ENCODE data around the gene FANCM.

FANCM gene

GRCh38 chr14:45135659-45136395 is at the start of gene FANCM:
Gene FANCM (plus strand): TSS chr14:45135930. CDS start chr14:45136032, 102 bp downstream.
- H3K4me1 Mint-ChIP-seq (ENCODE audit: low read depth) = peaks cover 43% of the 10 kb centered on the region
- peak within 1 kb of the TSS; percentile 97 for H3K4me3 Mint-ChIP-seq
- H3K27ac Mint-ChIP-seq = peak within 1 kb of the TSS; percentile 94
- no peaks in the 10 kb centered on the region for H3K27me3 Mint-ChIP-seq
- H3K36me3 Mint-ChIP-seq (ENCODE audit: low read depth) = peaks cover 11% of the 10 kb centered on the region
- H3K9me3 Mint-ChIP-seq = no peaks in the 10 kb centered on the region

GRCh38 chr14:45089813-45090212 is 45.9 kb upstream of the FANCM start:
- H3K27me3 Mint-ChIP-seq = no peaks in the 10 kb centered on the region
- H3K27ac Mint-ChIP-seq = peak overlapping the region; percentile 87
- peak overlapping the region; percentile 63 for H3K4me3 Mint-ChIP-seq
- peaks cover 55% of the 10 kb centered on the region for H3K36me3 Mint-ChIP-seq (ENCODE audit: low read depth)
- no peaks in the 10 kb centered on the region for H3K9me3 Mint-ChIP-seq
- H3K4me1 Mint-ChIP-seq (ENCODE audit: low read depth) = peaks cover 82% of the 10 kb centered on the region

- H3K4me1 Mint-ChIP-seq (ENCODE audit: low read depth) = peaks cover 71% of the 10 kb centered on the region
These were observed 44.0 kb upstream of the FANCM start for GRCh38 chr14:45091710-45092109.

GRCh38 chr14:45094275-45094674 is 41.5 kb upstream of the FANCM start:
- Mint-ChIP-seq H3K27ac (no peak overlapping the region), H3K4me1 (ENCODE audit: low read depth) (peaks cover 50% of the 10 kb centered on the region), H3K36me3 (ENCODE audit: low read depth) (peaks cover 69% of the 10 kb centered on the region), H3K4me3 (no peak overlapping the region), H3K9me3 (no peaks in the 10 kb centered on the region), H3K27me3 (no peaks in the 10 kb centered on the region)

More at GRCh38 chr14:45091710-45092109, 44.0 kb upstream of the FANCM start:
- no peak overlapping the region for H3K4me3 Mint-ChIP-seq
- no peaks in the 10 kb centered on the region for H3K9me3 Mint-ChIP-seq
- H3K36me3 Mint-ChIP-seq (ENCODE audit: low read depth) = peaks cover 56% of the 10 kb centered on the region
- H3K27me3 Mint-ChIP-seq = no peaks in the 10 kb centered on the region
- no peak overlapping the region for H3K27ac Mint-ChIP-seq

- H3K4me3 Mint-ChIP-seq = no peak overlapping the region
- H3K36me3 Mint-ChIP-seq (ENCODE audit: low read depth) = peaks cover 76% of the 10 kb centered on the region
- peaks cover 41% of the 10 kb centered on the region for H3K4me1 Mint-ChIP-seq (ENCODE audit: low read depth)
- peak overlapping the region; percentile 55 for H3K27ac Mint-ChIP-seq
- no peaks in the 10 kb centered on the region for H3K9me3 Mint-ChIP-seq
- H3K27me3 Mint-ChIP-seq = no peaks in the 10 kb centered on the region
These were observed 40.6 kb upstream of the FANCM start for GRCh38 chr14:45095143-45095542.

GRCh38 chr14:45096218-45096617 is 39.5 kb upstream of the FANCM start:
- peaks cover 76% of the 10 kb centered on the region for H3K36me3 Mint-ChIP-seq (ENCODE audit: low read depth)
- no peaks in the 10 kb centered on the region for H3K9me3 Mint-ChIP-seq
- no peak overlapping the region for H3K4me3 Mint-ChIP-seq
- H3K4me1 Mint-ChIP-seq (ENCODE audit: low read depth) = peaks cover 30% of the 10 kb centered on the region
- no peak overlapping the region for H3K27ac Mint-ChIP-seq
- H3K27me3 Mint-ChIP-seq = no peaks in the 10 kb centered on the region

- Mint-ChIP-seq H3K27ac (no peak overlapping the region), H3K27me3 (no peaks in the 10 kb centered on the region), H3K4me3 (no peak overlapping the region), H3K9me3 (no peaks in the 10 kb centered on the region), H3K4me1 (ENCODE audit: low read depth) (peaks cover 4% of the 10 kb centered on the region), H3K36me3 (ENCODE audit: low read depth) (peaks cover 78% of the 10 kb centered on the region)
These were observed 31.9 kb upstream of the FANCM start for GRCh38 chr14:45103806-45104205.

- Mint-ChIP-seq H3K9me3 (no peaks in the 10 kb centered on the region), H3K27ac (no peak overlapping the region), H3K4me3 (no peak overlapping the region), H3K27me3 (no peaks in the 10 kb centered on the region), H3K4me1 (ENCODE audit: low read depth) (peaks cover 4% of the 10 kb centered on the region), H3K36me3 (ENCODE audit: low read depth) (peaks cover 76% of the 10 kb centered on the region)
These were observed 31.2 kb upstream of the FANCM start for GRCh38 chr14:45104561-45104960.

GRCh38 chr14:45112896-45113781 is 22.6 kb upstream of the FANCM start:
- H3K36me3 Mint-ChIP-seq (ENCODE audit: low read depth) = peaks cover 64% of the 10 kb centered on the region
- no peak overlapping the region for H3K4me3 Mint-ChIP-seq
- H3K4me1 Mint-ChIP-seq (ENCODE audit: low read depth) = peaks cover 21% of the 10 kb centered on the region
- H3K27ac Mint-ChIP-seq = peak overlapping the region; percentile 81
- no peaks in the 10 kb centered on the region for H3K9me3 Mint-ChIP-seq
- H3K27me3 Mint-ChIP-seq = no peaks in the 10 kb centered on the region

GRCh38 chr14:45114327-45114726 is 21.4 kb upstream of the FANCM start:
- H3K9me3 Mint-ChIP-seq = no peaks in the 10 kb centered on the region
- H3K27ac Mint-ChIP-seq = peak overlapping the region; percentile 65
- H3K4me3 Mint-ChIP-seq = no peak overlapping the region
- H3K36me3 Mint-ChIP-seq (ENCODE audit: low read depth) = peaks cover 63% of the 10 kb centered on the region
- H3K4me1 Mint-ChIP-seq (ENCODE audit: low read depth) = peaks cover 21% of the 10 kb centered on the region
- H3K27me3 Mint-ChIP-seq = no peaks in the 10 kb centered on the region

GRCh38 chr14:45118594-45118993 is 17.1 kb upstream of the FANCM start:
- no peaks in the 10 kb centered on the region for H3K27me3 Mint-ChIP-seq
- H3K9me3 Mint-ChIP-seq = no peaks in the 10 kb centered on the region
- no peak overlapping the region for H3K27ac Mint-ChIP-seq
- H3K36me3 Mint-ChIP-seq (ENCODE audit: low read depth) = peaks cover 66% of the 10 kb centered on the region
- peaks cover 17% of the 10 kb centered on the region for H3K4me1 Mint-ChIP-seq (ENCODE audit: low read depth)
- no peak overlapping the region for H3K4me3 Mint-ChIP-seq

GRCh38 chr14:45120096-45120495 is 15.6 kb upstream of the FANCM start:
- H3K4me1 Mint-ChIP-seq (ENCODE audit: low read depth) = peaks cover 7% of the 10 kb centered on the region
- no peaks in the 10 kb centered on the region for H3K27me3 Mint-ChIP-seq
- no peak overlapping the region for H3K4me3 Mint-ChIP-seq
- H3K36me3 Mint-ChIP-seq (ENCODE audit: low read depth) = peaks cover 64% of the 10 kb centered on the region
- no peak overlapping the region for H3K27ac Mint-ChIP-seq
- no peaks in the 10 kb centered on the region for H3K9me3 Mint-ChIP-seq

- Mint-ChIP-seq H3K4me1 (ENCODE audit: low read depth) (peaks cover 4% of the 10 kb centered on the region), H3K27ac (no peak overlapping the region), H3K36me3 (ENCODE audit: low read depth) (peaks cover 67% of the 10 kb centered on the region), H3K4me3 (no peak overlapping the region), H3K27me3 (no peaks in the 10 kb centered on the region), H3K9me3 (no peaks in the 10 kb centered on the region)
These were observed 12.5 kb upstream of the FANCM start for GRCh38 chr14:45123271-45123670.

GRCh38 chr14:45125754-45126153 is 10.0 kb upstream of the FANCM start:
- Mint-ChIP-seq H3K4me3 (no peak overlapping the region), H3K27ac (peak overlapping the region; percentile 42), H3K27me3 (no peaks in the 10 kb centered on the region), H3K36me3 (ENCODE audit: low read depth) (peaks cover 56% of the 10 kb centered on the region), H3K9me3 (no peaks in the 10 kb centered on the region), H3K4me1 (ENCODE audit: low read depth) (peaks cover 9% of the 10 kb centered on the region)

GRCh38 chr14:45128963-45129629 is 6.6 kb upstream of the FANCM start:
- Mint-ChIP-seq H3K27me3 (no peaks in the 10 kb centered on the region), H3K4me1 (ENCODE audit: low read depth) (peaks cover 25% of the 10 kb centered on the region), H3K9me3 (no peaks in the 10 kb centered on the region), H3K4me3 (no peak overlapping the region), H3K36me3 (ENCODE audit: low read depth) (peaks cover 33% of the 10 kb centered on the region), H3K27ac (no peak overlapping the region)

Measured in stimulated activated naive CD8-positive, alpha-beta T cell treated with anti-CD3 and anti-CD28 coated beads, Interleukin-15, Interleukin-2, amounts not matched to agents 100 ng/mL and 50 ng/mL, for 24 hours (primary cell).